Mucosa of rectum (tissue), 2 donors: ENCODE results near the gene PCDHB5.
"Not testable (repeated sequence)": the region's sequence is repeated elsewhere in the genome, so short reads cannot be mapped to it uniquely, and the experiment has no call there.

Experiments
- H3K27ac ChIP-seq, 2 donors: one replicate each; pipeline ENCODE4 v1.7.0; 2013; ENCODE audit warnings: inconsistent platforms in 2 of 2, low read depth in 2 of 2, low read length in 2 of 2
- H3K27me3 ChIP-seq, 2 donors: one replicate each; pipeline ENCODE4 v1.7.0; 2013; ENCODE audit warnings: low read length in 2 of 2; ENCODE audit not compliant: control insufficient read depth in 2 of 2, insufficient read depth in 2 of 2
- H3K36me3 ChIP-seq, 2 donors: one replicate each; pipeline ENCODE4 v1.7.0; 2013; ENCODE audit warnings: low read length in 2 of 2; ENCODE audit not compliant: control insufficient read depth in 2 of 2, insufficient read depth in 2 of 2
- H3K4me1 ChIP-seq, 2 donors: one replicate each; pipeline ENCODE4 v1.7.0; 2013; ENCODE audit warnings: low read length in 2 of 2, mild to moderate bottlenecking in 1 of 2; ENCODE audit not compliant: control insufficient read depth in 2 of 2, insufficient read depth in 2 of 2
- H3K4me3 ChIP-seq, 2 donors: one replicate each; pipeline ENCODE4 v1.7.0; 2013; ENCODE audit warnings: low read length in 2 of 2
- H3K9ac ChIP-seq, 2 donors: one replicate each; pipeline ENCODE4 v1.7.0; 2013; ENCODE audit warnings: low read length in 2 of 2, low read depth in 1 of 2, mild to moderate bottlenecking in 1 of 2
- H3K9me3 ChIP-seq, 2 donors: one replicate each; pipeline ENCODE4 v1.7.0; 2013; ENCODE audit warnings: low read length in 2 of 2; ENCODE audit not compliant: control insufficient read depth in 2 of 2
- donor health status: healthy.
- donor health status: Normal muscosa, but diverticular disease.

PCDHB5 gene

GRCh38 chr5:141179371-141179770, 44.4 kb downstream of the PCDHB5 start:
- H3K27ac ChIP-seq, H3K4me3 ChIP-seq, H3K36me3 ChIP-seq, H3K27me3 ChIP-seq, H3K9ac ChIP-seq, H3K4me1 ChIP-seq: not testable (repeated sequence)
- H3K9me3 ChIP-seq = peaks cover 3 to 23% of the 10 kb centered on the region in 2 donors

DNA sequence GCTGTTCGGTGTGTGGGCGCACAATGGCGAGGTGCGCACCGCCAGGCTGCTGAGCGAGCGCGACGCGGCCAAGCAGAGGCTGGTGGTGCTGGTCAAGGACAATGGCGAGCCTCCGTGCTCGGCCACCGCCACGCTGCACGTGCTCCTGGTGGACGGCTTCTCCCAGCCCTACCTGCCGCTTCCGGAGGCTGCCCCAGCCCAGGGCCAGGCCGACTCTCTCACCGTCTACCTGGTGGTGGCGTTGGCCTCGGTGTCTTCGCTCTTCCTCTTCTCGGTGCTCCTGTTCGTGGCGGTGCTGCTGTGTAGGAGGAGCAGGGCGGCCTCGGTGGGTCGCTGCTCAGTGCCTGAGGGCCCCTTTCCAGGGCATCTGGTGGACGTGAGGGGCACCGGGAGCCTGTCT, 44.9 kb downstream of the PCDHB5 start:
- H3K27ac ChIP-seq, H3K4me1 ChIP-seq, H3K27me3 ChIP-seq, H3K4me3 ChIP-seq, H3K9ac ChIP-seq, H3K36me3 ChIP-seq: not testable (repeated sequence)
- H3K9me3 ChIP-seq = peaks cover 3 to 22% of the 10 kb centered on the region in 2 donors

DNA sequence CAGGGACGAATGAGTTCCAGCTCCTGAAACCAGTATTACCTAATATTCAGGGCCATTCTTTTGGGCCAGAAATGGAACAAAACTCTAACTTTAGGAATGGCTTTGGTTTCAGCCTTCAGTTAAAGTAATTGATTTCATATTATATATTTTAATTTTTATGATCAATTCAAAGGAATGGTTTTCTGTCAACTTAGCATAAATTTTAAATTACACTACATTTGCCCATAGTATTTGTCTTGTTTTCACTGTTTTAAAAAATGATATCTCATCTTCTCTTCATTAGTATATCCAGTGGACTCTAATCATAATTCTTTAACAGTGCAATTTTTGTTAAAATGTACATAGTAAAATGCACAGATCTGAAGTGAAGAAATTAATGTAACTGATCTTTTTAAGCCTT, 45.3 kb downstream of the PCDHB5 start:
- Histone ChIP-seq H3K36me3 (no peaks in the 10 kb centered on the region), H3K9me3 (peaks cover 3 to 18% of the 10 kb centered on the region in 2 donors), H3K27ac (no peak overlapping the region), H3K4me3 (no peak overlapping the region), H3K4me1 (no peaks in the 10 kb centered on the region), H3K9ac (no peak overlapping the region), H3K27me3 (no peaks in the 10 kb centered on the region)

DNA sequence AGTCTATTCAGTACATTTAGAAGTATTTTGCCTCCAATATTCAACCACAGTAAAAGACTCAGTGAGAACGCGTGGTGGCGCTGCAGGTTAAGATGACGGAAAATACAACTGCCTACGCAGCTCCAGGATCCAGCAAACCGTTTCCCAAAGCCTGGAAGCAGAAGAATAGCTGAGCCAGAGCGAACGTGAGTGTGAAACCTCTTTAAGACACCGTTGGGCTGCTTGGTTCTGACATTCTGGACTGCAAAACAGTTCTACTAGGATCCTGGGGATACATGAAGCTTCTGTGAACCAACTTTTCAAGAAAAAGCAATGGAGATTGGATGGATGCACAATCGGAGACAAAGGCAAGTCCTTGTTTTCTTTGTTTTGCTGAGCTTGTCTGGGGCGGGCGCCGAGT, 47.2 kb downstream of the PCDHB5 start, which contains the start of gene PCDHB16:
TSS of gene PCDHB16 (plus strand) at position 140 of the 400 bp plus-strand sequence. CDS start at position 313, 173 bp downstream.
- Histone ChIP-seq H3K36me3 (no peaks in the 10 kb centered on the region), H3K9ac (no peak within 1 kb of the TSS), H3K9me3 (peaks cover 3 to 10% of the 10 kb centered on the region in 2 donors), H3K4me1 (no peaks in the 10 kb centered on the region), H3K4me3 (peak within 1 kb of the TSS; percentile 17 to 24), H3K27ac (no peak within 1 kb of the TSS), H3K27me3 (no peaks in the 10 kb centered on the region)

- not testable (repeated sequence) for H3K4me3 ChIP-seq, H3K9me3 ChIP-seq, H3K9ac ChIP-seq, H3K36me3 ChIP-seq, H3K4me1 ChIP-seq, H3K27me3 ChIP-seq, H3K27ac ChIP-seq
These were observed 49.3 kb downstream of the PCDHB5 start for GRCh38 chr5:141184117-141184855.

DNA sequence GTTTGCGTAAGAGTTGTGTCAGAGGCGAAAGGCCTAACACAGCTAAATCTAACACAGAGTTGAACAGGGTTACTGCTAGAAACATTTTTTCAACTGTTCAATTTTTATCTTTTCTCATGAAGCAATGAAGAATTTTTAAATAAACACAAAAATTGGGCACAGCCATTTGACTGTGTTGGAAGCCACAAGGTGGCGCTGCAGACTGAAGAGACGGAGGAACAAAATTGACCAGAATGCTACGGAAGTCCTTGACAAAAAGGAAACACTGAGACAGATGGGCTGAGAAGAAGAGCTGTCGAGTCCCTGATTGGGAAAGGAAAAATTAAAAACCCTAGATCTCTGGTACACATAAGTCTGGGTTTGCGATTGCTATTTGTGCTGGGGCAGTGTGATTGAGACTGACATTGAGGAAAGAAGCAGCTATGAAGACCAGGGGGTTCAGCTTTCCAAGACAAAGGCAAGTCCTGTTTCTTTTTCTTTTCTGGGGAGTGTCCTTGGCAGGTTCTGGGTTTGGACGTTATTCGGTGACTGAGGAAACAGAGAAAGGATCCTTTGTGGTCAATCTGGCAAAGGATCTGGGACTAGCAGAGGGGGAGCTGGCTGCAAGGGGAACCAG, 52.0 kb downstream of the PCDHB5 start, which contains the start of gene PCDHB9:
TSS of gene PCDHB9 (plus strand) at position 265 of the 616 bp plus-strand sequence. CDS start at position 423, 158 bp downstream.
- Histone ChIP-seq H3K4me1 (no peaks in the 10 kb centered on the region), H3K27me3 (no peaks in the 10 kb centered on the region), H3K36me3 (no peaks in the 10 kb centered on the region), H3K4me3 (peak within 1 kb of the TSS in 1 of 2 donors; percentile 45), H3K9ac (no peak within 1 kb of the TSS), H3K27ac (no peak within 1 kb of the TSS), H3K9me3 (peaks cover 0 to 3% of the 10 kb centered on the region in 2 donors)
